NCI-H2029 treated with DMSO at 0.1 percent for 48 hours (cell line): ENCODE data around the gene CCT2.
"Not testable (repeated sequence)": the region's sequence is repeated elsewhere in the genome, so short reads cannot be mapped to it uniquely, and the experiment has no call there.

Experiments used
- DNase-seq: peaks from one replicate; lab custom pipeline; 2025; lab: John Stamatoyannopoulos, UW

The CCT2 gene

GRCh38 chr12:69588527-69588926, 3.3 kb downstream of the CCT2 start:
- DNase-seq = no peak

DNA sequence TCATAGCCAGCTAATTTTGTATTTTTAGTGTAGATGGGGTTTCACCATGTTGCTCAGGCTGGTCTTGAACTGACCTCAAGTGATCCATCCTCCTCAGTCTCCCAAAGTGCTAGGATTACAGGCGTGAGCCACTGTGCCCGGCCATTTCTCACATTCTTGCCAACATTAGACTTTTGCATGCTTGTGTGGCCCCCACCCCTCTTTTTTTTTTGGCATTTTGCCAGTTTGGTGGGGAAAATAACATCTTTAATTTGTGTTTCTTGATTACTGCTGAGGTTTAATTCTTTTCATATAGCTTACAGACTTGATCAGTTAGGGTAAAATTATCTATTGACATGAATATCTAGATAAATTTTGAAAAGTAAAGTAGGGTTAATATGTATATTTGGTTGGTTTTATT, 3.8 kb downstream of the CCT2 start:
- DNase-seq = no peak

DNA sequence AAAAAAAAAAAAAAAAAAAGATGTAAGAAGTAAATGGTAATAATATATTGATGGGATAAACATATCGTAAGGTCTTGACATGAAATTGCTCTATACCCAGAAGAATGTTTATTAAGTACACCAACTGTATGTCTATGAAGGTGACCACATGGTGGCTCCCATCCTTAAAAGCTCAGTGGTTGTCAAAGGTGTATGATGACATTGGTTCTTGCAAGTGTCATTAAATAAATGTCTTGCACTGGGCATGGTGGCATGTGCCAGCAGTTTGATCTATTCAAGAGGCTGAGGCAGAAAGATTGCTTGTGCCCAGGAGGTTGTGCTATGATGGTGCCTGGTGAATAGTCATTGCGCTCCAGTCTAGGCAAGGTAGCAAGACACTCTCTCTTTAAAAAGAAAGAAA, 10.4 kb downstream of the CCT2 start:
- no peak for DNase-seq

GRCh38 chr12:69598174-69598753, 13.0 kb downstream of the CCT2 start:
- no peak for DNase-seq

- no peak for DNase-seq
Measured at GRCh38 chr12:69600804-69601203, 15.5 kb downstream of the CCT2 start.

GRCh38 chr12:69601962-69602685, 16.9 kb downstream of the CCT2 start:
- no peak for DNase-seq

GRCh38 chr12:69602954-69603353, 17.7 kb downstream of the CCT2 start:
- no peak for DNase-seq

GRCh38 chr12:69603556-69603955, 18.3 kb downstream of the CCT2 start:
- DNase-seq = not testable (repeated sequence)

DNA sequence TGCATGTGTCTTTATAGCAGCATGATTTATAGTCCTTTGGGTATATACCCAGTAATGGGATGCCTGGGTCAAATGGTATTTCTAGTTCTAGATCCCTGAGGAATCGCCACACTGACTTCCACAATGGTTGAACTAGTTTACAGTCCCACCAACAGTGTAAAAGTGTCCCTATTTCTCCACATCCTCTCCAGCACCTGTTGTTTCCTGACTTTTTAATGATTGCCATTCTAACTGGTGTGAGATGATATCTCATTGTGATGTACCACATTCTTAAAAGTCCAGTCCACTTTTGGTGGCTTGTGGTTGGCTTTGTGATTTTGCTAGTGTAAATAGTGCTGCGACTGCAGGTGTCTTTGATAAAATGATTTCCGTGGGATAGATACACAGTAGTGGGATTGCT, 19.0 kb downstream of the CCT2 start:
- not testable (repeated sequence) for DNase-seq

DNA sequence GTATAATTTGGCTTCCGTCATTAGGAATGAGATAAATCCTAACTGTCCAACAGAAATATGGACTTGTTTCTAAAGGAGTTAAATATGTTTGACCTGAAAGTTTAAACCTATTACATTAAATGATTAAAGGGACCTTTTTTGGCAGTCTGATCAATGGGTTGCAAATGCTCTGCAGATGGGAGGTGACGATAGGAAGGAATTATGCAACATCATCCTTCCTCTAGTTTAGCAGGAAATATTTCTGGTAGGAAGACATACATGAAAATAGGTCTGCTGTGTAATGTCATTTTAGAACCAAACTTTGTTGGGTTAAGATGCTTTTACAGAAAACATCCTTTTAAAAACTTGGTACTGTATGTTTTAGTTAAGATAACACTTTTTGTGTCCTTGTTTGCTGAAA, 22.9 kb downstream of the CCT2 start:
- no peak for DNase-seq

GRCh38 chr12:69610126-69610525, 24.9 kb downstream of the CCT2 start:
- DNase-seq = no peak

DNA sequence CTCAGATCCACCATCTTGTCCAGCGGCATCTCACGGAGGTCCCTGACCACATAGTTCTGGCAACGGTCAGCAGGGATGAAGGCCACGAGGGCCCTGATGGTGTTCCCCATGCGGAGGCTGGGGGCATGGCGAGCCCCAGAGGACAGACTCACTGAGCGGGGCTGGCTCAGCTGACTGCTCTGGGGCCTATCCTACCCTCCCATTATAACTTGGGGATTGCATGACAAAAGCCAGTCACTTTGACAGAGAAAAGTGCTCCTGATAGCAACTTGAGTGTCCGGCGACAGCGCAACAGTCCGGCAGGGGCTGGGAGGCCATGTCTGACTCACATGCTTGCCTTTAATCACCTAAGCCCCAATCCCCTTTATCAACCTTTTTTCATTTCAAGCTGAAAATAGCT, 25.5 kb downstream of the CCT2 start, which contains the start of gene LRRC10:
Gene LRRC10 (minus strand): TSS at position 179 of the 400 bp plus-strand sequence. CDS start 69 bp downstream, at position 110.
- no peak for DNase-seq

DNA sequence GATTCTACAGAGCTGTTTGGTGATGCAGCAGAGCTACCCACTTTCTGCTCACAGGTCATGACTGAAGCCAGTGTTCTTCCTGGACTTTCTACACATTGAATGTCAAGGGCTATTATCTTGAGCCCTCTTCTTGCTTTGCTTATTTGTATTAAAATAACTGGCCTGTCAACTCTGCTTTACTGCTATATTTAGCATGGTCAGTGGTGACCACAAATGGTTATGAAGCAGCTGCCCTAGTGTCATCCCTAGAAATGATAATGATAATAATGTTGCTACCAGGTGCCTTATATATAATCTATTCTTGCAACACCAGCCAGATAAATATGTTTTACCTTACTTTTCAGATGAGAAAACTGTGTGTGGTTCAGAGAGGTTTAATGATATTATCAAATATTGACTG, 28.1 kb downstream of the CCT2 start:
- DNase-seq = no peak

DNA sequence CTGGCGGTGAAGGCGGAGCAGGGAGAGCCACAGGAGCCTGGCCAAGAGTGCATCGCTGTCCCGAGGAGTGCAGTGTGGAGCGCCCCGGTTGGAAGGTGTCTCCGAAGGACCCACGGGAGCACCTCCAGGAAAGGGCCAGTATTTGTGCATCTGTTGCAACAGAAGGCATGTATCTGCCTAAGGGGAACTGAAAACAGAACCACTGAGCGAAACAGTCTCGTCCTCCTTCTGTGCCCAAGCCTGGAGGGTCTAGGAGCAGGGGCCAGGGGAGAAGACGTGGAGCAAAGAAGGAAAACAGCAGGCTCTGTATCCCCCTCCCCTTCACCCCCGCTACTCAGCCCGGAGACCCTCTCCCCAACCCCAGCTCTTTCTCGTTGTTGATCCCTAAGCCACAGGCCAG, 30.8 kb downstream of the CCT2 start:
- no peak for DNase-seq

GRCh38 chr12:69619050-69619449, 33.8 kb downstream of the CCT2 start:
- DNase-seq = no peak

- no peak for DNase-seq
Measured at GRCh38 chr12:69620077-69620476, 34.8 kb downstream of the CCT2 start.

- DNase-seq = no peak
Measured at GRCh38 chr12:69620921-69621320, 35.7 kb downstream of the CCT2 start.

GRCh38 chr12:69621551-69621950, 36.3 kb downstream of the CCT2 start:
- no peak for DNase-seq

DNA sequence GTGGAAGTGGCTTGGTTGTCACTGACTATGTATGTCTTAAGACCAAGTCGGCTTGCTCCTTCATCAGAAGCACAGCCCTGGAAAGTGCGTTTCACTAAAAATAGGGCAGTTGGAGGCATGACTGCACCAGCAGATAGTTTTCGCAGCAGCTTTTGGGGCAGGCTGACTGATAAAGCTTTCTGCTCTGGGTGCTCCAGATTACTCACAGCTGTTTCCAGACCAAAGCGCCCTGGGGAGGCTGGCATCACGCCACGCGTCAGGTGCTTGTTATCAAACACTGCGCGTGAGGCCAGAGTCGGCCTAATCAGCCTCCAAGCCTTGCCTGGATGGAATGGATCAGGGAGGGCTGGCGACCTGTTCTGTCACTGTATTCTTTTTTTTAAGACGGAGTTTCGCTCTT, 38.7 kb downstream of the CCT2 start:
- no peak for DNase-seq

DNA sequence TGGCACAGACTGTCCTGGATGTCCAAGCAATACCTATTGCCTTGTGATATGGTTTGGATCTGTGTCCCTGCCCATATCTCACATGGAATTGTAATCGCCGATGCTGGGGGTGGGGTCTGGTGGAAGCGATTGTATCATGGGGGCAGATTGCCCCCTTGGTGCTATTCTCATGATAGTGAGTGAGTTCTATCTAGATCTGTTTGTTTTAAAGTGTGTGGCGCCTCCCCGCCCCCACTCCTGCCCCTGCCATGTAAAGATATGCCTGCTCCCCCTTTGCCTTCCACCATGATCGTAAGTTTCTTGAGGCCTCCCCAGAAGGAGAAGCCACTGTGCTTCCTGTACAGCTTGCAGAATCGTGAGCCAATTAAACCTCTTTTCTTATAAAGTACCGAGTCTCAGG, 42.2 kb downstream of the CCT2 start:
- DNase-seq = no peak

DNA sequence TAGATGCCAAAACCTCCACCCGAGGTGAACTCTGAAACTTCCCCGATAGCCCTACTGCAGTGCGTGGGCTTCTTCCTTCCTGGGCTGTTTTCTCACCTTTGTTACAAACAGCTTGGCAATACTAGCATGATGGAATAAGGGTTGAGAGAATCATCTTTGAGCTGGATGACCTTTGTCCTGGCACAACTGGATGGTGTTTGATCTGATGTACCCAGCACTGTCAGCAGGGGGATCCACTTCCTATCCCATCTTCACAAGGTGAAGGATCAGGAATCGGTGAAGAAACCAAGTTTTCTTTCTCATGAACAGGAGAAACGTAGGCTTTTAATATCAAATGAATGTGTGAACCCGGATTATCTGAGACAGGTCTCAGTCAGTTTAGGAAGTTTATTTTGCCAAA, 44.9 kb downstream of the CCT2 start:
- no peak for DNase-seq

DNA sequence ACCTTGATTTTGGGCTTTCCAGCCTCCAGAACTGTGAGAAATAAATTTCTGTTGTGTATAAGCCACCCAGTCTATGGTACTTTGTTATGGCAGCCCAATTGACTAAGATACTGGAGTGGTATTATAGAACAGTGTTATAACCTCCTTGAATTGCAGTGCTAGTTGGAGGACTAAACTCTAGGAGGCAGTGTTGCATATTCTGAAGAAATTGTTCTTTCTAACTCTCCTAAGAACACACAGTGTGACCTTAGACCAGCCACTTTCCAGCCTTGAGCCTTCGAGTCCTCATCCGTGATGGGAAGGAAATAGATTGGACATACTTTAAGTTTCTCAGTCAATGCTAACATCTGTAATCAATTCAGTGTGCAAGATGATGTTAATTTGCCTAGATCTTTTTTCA, 47.8 kb downstream of the CCT2 start:
- DNase-seq = no peak

DNA sequence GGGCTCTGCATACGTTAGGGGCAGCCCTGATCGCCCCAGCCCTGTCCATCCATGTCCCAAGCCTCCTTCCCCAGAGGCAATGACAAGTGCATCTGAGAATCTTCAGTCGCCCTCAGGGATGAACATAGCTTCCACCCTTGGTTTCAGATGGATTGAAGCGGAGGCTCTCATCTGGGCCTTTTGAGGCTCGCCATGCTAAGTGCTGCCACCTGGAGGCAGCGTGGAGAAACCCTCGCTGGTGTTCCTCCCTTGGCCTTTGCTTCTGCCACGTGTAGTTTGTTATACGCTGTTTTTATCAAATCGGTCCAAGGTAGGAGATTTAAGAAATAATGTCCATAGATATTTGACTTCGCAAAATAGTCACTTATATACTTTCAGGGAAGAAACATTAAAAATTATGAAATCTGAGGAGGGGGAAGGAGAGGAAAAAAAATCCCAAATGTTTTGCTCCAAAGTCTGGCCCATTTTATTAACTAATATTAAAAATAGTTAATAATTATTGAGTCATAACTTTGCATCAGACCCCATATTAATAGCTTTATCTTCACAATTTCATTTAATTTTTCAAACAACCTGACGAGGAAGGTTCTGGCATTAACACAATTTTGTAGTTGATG, 54.2 kb downstream of the CCT2 start:
- no peak for DNase-seq

GRCh38 chr12:69641546-69641945, 56.3 kb downstream of the CCT2 start:
- no peak for DNase-seq
